Stimulated activated effector memory CD8-positive, alpha-beta T cell treated with anti-CD3 and anti-CD28 coated beads, Interleukin-12 subunit alpha, Interleukin-12 subunit beta, amount 100 ng/mL, for 72 hours (primary cell): ENCODE results near the gene CECR2.

Experiments used
- ATAC-seq: fragments of 150-1000 bp; cut with Tn5 transposase; 2 replicates; pipeline ENCODE4 v1.10.0; 2021
- DNase-seq, 2 donors: peaks; one replicate each; pipeline ENCODE4 v3.0.0; 2021 to 2022; ENCODE audit warnings: low spot score in 2 of 2
- H3K27ac Mint-ChIP-seq: one replicate; pipeline ENCODE4 v1.8.0; 2022; ENCODE audit warnings: mild to moderate bottlenecking, mixed read lengths
- H3K36me3 Mint-ChIP-seq: one replicate; pipeline ENCODE4 v1.8.0; 2022; ENCODE audit warnings: mild to moderate bottlenecking, mixed read lengths
- H3K4me1 Mint-ChIP-seq: one replicate; pipeline ENCODE4 v1.8.0; 2022; ENCODE audit warnings: mixed read lengths
- H3K4me3 Mint-ChIP-seq: one replicate; pipeline ENCODE4 v1.8.0; 2022; ENCODE audit warnings: mild to moderate bottlenecking, mixed read lengths
- H3K9me3 Mint-ChIP-seq: one replicate; pipeline ENCODE4 v1.8.0; 2022; ENCODE audit warnings: mixed read lengths

Gene CECR2

GRCh38 chr22:17569971-17570511 lies 200.8 kb downstream of the CECR2 start:
- DNase-seq, result no peak
- ATAC-seq, result peak; percentile 60
- Mint-ChIP-seq H3K4me3 (no peak overlapping the region), H3K36me3 (no peaks in the 10 kb centered on the region), H3K4me1 (no peaks in the 10 kb centered on the region), H3K27ac (no peak overlapping the region), H3K9me3 (no peaks in the 10 kb centered on the region)

DNA sequence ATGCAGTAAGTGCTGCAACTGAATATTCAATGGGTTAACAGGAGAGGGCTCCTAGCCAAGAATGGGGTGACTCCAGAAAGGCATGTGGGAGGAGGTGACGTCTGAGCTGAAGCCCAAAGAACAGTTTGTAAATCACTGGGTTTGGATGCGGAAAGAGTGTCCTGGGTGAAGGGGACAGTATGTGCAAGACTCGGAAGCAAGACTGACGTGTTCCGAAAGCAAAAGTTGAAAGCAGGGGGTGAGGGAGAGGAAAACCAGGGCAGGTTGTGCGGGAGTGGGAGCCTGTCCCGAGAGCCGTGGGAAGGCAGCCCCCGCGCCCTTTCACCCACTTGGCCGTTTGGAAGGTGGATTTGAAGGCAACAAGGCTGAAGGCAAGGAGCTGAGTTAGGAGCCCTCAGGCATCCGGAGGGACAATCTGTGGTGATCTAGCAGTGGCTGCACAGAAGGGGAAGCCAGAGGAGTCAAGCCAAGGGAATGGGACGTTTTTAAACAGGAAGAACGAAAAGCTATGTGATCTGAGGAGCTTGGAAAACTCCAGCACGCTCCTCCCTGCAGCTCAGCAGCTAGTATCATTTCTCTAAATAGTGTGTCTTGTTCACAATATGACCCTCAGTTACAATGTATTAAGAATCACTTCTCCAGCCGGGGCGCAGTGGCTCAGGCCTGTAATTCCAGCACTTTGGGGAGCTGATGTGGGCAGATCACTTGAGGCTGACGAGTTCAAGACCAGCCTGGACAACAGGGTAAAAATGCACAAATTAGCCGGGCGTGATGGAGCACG lies 201.8 kb downstream of the CECR2 start:
- Mint-ChIP-seq H3K27ac (no peak overlapping the region), H3K9me3 (no peaks in the 10 kb centered on the region), H3K4me3 (no peak overlapping the region), H3K4me1 (no peaks in the 10 kb centered on the region), H3K36me3 (no peaks in the 10 kb centered on the region)
- DNase-seq (no peak), ATAC-seq (no peak)

DNA sequence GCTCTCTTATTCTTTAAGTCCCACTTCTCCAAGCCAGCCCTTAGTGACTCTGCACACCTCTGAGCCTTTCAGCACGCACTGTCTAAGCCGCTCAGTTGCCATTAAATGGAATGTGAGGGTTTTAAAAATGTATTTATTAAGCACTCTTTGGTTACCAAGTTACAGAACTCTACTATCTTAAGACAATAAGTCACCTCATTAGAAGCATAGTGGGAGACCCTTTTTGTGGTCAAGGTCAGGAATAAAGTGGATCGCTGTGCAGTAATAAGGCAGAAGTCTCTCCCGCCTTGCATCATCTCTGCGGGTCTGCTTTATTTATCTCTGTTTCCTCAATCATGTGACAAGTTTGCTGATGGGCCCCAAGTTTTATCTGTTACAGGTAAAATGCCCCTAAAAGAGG lies 205.9 kb downstream of the CECR2 start:
- H3K27ac Mint-ChIP-seq, result no peak overlapping the region
- H3K4me1 Mint-ChIP-seq, result no peaks in the 10 kb centered on the region
- ATAC-seq (no peak), DNase-seq (no peak)
- no peaks in the 10 kb centered on the region for H3K9me3 Mint-ChIP-seq
- no peak overlapping the region for H3K4me3 Mint-ChIP-seq
- no peaks in the 10 kb centered on the region for H3K36me3 Mint-ChIP-seq

GRCh38 chr22:17575681-17576080 lies 206.4 kb downstream of the CECR2 start:
- Mint-ChIP-seq H3K36me3 (no peaks in the 10 kb centered on the region), H3K4me1 (no peaks in the 10 kb centered on the region), H3K9me3 (no peaks in the 10 kb centered on the region), H3K4me3 (no peak overlapping the region), H3K27ac (no peak overlapping the region)
- DNase-seq (no peak), ATAC-seq (no peak)

GRCh38 chr22:17576470-17576869 lies 207.2 kb downstream of the CECR2 start:
- Mint-ChIP-seq H3K4me1 (no peaks in the 10 kb centered on the region), H3K36me3 (no peaks in the 10 kb centered on the region), H3K4me3 (no peak overlapping the region), H3K27ac (no peak overlapping the region), H3K9me3 (no peaks in the 10 kb centered on the region)
- ATAC-seq, result peak; percentile 69
- no peak for DNase-seq

DNA sequence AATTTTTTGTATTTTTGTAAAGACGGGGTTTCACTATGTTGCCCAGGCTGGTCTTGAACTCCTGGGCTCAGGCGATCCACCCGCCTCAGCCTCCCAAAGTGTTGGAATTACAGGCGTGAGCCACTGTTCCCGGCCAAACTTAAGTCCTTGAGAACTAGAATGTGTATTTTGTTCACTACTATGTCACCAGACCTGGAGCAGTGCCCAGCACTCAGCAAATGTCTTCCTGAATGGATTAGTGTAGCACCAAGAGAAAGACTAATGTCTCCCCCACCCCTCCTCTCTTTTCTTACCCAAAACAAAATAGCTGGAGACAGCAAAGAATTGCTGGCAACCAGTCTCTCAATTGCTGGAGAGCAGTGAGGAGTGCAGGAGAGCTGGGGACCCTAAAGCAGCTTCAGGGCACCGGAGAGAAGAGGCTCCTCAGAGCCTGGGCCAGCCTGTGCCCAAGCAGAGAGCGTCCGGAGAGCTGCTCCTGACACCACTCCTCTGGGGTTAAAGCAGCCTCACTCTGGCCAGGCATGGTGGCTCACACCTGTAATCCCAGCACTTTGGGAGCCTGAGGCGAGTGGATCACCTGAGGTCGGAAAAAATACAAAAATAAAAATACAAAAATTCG lies 209.0 kb downstream of the CECR2 start:
- no peak overlapping the region for H3K4me3 Mint-ChIP-seq

GRCh38 chr22:17579535-17579981 lies 210.3 kb downstream of the CECR2 start:
- Mint-ChIP-seq H3K9me3 (no peaks in the 10 kb centered on the region), H3K36me3 (no peaks in the 10 kb centered on the region), H3K4me3 (no peak overlapping the region), H3K27ac (no peak overlapping the region), H3K4me1 (no peaks in the 10 kb centered on the region)
- ATAC-seq, result no peak
- no peak for DNase-seq

More for the DNA sequence above, 209.0 kb downstream of the CECR2 start:
- Mint-ChIP-seq H3K27ac (no peak overlapping the region), H3K36me3 (no peaks in the 10 kb centered on the region), H3K4me1 (no peaks in the 10 kb centered on the region), H3K9me3 (no peaks in the 10 kb centered on the region)
- ATAC-seq (no peak), DNase-seq (no peak)

DNA sequence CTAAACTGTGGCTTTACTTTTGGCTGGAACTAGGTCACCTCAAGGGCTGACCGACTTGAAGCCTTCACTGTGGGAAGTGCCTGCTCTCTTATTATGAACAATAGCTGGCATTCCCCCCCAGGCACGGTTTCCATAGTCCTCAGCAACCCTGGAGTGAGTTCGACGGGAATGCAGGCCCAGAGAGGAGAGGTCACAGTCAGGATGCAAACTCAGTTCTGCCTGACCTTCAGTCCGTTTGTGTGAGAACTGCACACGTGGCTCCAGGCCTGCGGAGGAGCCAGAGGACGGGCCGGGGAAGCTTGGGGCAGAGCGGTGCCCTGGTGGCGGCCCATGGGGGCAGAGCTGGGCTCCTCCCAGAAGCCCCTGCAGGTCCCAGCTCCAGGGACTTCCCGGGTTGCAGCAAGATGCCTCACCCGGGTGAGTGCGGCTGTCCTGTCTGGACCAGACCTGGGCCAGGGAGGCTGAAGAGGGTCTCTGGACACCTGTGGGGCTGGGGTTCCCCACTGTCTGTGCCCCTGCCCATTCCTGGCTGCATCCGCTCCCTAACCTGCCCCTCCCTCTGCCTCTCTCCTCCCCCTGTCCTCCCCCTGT lies 211.3 kb downstream of the CECR2 start:
- DNase-seq (no peak), ATAC-seq (no peak)
- H3K36me3 Mint-ChIP-seq, result no peaks in the 10 kb centered on the region
- H3K9me3 Mint-ChIP-seq, result no peaks in the 10 kb centered on the region
- H3K4me1 Mint-ChIP-seq, result no peaks in the 10 kb centered on the region
- H3K4me3 Mint-ChIP-seq, result no peak overlapping the region
- no peak overlapping the region for H3K27ac Mint-ChIP-seq

- ATAC-seq, result no peak
- no peaks in the 10 kb centered on the region for H3K9me3 Mint-ChIP-seq
- DNase-seq, result no peak
- no peaks in the 10 kb centered on the region for H3K36me3 Mint-ChIP-seq
- no peak overlapping the region for H3K27ac Mint-ChIP-seq
- H3K4me3 Mint-ChIP-seq, result no peak overlapping the region
- H3K4me1 Mint-ChIP-seq, result no peaks in the 10 kb centered on the region
Observed at GRCh38 chr22:17581056-17581455, 211.8 kb downstream of the CECR2 start.

- H3K9me3 Mint-ChIP-seq, result no peaks in the 10 kb centered on the region
- DNase-seq, result no peak
- H3K27ac Mint-ChIP-seq, result no peak overlapping the region
- no peaks in the 10 kb centered on the region for H3K4me1 Mint-ChIP-seq
- no peak for ATAC-seq
- H3K36me3 Mint-ChIP-seq, result no peaks in the 10 kb centered on the region
- H3K4me3 Mint-ChIP-seq, result no peak overlapping the region
Observed at GRCh38 chr22:17581631-17582030, 212.4 kb downstream of the CECR2 start.

DNA sequence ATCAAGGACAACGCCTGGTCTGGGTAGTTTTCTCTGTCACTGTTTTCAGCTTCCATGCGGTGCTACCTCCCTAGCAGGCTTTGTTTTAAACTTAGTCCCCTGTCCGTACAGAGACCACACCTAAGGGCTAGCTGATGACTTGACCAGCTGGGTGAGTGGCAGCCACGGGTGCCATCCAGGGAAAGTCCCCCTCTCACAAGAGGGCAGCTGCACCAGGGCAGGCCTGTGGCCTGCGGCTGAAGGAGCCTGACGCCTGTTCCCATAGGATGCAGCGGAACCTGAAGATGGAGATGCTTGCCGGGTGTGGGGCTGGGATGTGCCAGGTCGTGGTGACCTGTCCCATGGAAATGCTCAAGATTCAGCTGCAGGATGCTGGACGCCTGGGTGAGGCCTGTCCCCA lies 213.9 kb downstream of the CECR2 start:
- ATAC-seq, result no peak
- DNase-seq, result no peak
- Mint-ChIP-seq H3K36me3 (no peaks in the 10 kb centered on the region), H3K27ac (no peak overlapping the region), H3K9me3 (no peaks in the 10 kb centered on the region), H3K4me3 (no peak overlapping the region), H3K4me1 (no peaks in the 10 kb centered on the region)

DNA sequence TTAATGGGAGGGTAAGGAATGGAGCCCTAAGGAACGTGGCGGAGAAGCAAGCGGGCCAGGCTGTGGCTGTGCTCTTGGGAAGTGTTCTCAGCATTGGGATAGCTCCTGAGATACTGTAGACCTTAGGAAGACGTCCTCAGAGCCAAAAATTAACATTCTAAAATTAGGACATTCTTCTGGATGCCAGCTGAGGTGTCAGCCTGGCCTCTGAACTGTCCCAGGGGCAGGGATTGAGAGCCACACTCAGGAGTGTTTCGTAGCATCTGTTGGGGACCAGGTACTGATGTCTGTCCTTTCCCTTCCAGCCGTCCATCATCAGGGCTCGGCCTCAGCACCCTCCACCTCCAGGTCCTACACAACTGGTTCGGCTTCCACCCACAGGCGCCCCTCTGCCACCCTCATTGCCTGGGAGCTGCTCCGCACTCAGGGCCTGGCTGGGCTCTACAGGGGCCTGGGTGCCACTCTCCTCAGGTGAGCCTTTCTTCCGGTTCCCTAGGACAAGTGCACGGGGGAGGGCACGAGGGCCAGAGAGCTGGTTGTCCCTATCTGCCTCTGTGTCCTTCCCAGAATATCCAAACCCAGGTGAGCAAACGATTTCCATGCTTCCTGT lies 217.7 kb downstream of the CECR2 start:
- Mint-ChIP-seq H3K4me3 (no peak overlapping the region), H3K4me1 (no peaks in the 10 kb centered on the region)
- no peak for ATAC-seq

DNA sequence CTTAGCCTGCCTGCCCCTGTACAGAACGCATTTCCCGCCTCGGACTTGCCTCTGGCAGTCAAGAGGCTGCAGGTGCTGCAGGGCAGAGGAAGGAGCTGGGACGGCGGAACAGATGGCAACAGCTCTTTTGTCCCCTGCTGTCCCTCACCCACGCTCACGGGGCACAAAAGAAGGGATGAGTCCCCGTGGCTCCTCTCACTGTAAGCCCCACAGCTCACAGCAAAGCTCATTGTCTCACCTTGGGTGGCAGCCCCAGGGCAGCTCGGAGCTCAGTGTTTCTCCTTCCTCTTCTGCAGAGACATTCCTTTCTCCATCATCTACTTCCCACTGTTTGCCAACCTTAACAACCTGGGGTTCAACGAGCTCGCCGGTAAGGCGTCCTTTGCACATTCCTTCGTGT lies 218.4 kb downstream of the CECR2 start:
- H3K36me3 Mint-ChIP-seq, result peaks cover 18% of the 10 kb centered on the region
- no peak overlapping the region for H3K27ac Mint-ChIP-seq
- DNase-seq (no peak), ATAC-seq (peak; percentile 26)
- no peaks in the 10 kb centered on the region for H3K9me3 Mint-ChIP-seq
- no peaks in the 10 kb centered on the region for H3K4me1 Mint-ChIP-seq
- H3K4me3 Mint-ChIP-seq, result no peak overlapping the region

More for the DNA sequence above, 217.7 kb downstream of the CECR2 start:
- Mint-ChIP-seq H3K36me3 (peaks cover 11% of the 10 kb centered on the region), H3K27ac (no peak overlapping the region), H3K9me3 (no peaks in the 10 kb centered on the region)
- no peak for DNase-seq

GRCh38 chr22:17588606-17589005 lies 219.3 kb downstream of the CECR2 start:
- no peak for ATAC-seq
- DNase-seq, result no peak
- no peaks in the 10 kb centered on the region for H3K4me1 Mint-ChIP-seq
- peaks cover 28% of the 10 kb centered on the region for H3K36me3 Mint-ChIP-seq
- H3K9me3 Mint-ChIP-seq, result no peaks in the 10 kb centered on the region
- no peak overlapping the region for H3K27ac Mint-ChIP-seq
- no peak overlapping the region for H3K4me3 Mint-ChIP-seq

DNA sequence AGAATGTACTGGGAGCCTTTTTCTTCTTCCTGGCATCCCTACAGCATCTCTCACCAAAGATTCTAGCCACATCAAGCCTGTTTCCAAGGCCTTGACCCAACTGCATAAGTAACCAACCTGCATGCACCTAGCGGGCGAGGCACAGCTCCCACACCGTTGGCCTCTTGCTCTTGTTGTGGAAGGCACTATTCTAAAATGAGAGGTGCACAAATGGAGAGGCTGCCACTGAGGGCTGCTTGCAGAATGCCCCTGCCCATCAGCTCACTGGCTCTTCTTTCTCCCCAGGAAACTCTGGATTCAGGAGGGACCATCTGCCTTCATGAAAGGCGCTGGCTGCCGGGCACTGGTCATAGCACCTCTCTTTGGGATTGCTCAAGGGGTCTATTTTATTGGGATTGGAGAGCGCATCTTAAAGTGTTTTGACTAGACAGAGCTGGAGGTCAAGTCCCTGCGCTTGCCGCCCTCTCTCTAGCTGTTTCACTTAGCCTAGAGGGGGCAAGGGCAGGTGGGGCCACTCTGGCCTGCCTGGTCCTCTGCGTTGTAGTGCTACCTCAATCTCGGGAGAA lies 220.6 kb downstream of the CECR2 start:
- Mint-ChIP-seq H3K9me3 (no peaks in the 10 kb centered on the region), H3K36me3 (peaks cover 40% of the 10 kb centered on the region), H3K27ac (no peak overlapping the region), H3K4me1 (no peaks in the 10 kb centered on the region), H3K4me3 (no peak overlapping the region)
- ATAC-seq (no peak), DNase-seq (no peak)
